Placental pericyte (primary cell): Measurements from ENCODE around the gene EXD3. TPM values are rescaled to one million over a fixed set of nuclear protein-coding genes. Genes with fewer than 3 reads are reported as not detected.

Experiments used
- total RNA-seq: library from RNA; depleted of rRNA; stranded (reverse); fragments of >200 nt; gene quantifications from 2 replicates; pipeline ENCODE4 v1.2.3, GENCODE V29; 2012

The EXD3 gene, protein sequence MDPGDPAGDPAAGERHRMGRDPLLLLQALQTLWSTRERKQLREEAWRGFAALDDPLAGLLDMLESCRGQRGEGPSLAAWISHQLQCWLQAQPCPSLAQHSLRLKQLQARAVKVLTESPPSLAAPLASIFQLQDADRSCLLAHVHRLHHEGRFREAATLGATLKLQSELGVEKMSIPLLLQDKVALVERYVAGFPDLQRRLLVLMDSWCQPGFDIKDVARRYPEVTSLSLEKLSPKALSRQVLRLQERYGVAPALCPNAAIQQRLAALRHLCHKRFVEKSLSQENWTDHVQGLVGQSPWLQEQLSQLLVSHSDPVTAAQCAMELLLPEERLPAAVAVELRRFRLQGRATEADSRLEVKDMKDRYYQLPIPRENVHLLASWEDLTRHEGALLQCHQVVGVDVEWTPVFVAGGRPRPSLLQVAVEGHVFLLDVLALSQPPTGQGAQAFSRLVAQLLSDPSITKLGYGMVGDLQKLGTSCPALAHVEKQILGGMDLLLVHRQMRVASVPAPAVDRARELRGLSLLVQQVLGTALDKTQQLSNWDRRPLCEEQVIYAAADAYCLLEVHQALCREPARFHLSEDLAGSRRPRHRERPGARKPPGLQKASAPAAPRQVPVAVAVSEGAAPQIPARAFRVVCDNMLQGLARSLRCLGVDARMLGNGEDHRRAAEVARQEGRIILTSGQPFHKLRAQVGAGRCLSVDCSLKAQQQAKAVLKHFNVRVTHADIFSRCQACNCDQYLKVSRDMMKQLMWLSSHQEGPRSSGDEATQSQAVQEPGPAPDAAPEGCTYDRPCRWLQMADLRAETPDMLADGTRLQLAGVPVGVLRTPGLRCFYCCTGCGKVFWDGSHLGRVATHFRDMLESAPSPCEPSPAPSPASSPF
- 5.4 and 8.3 TPM in 2 replicates for total RNA-seq

DNA sequence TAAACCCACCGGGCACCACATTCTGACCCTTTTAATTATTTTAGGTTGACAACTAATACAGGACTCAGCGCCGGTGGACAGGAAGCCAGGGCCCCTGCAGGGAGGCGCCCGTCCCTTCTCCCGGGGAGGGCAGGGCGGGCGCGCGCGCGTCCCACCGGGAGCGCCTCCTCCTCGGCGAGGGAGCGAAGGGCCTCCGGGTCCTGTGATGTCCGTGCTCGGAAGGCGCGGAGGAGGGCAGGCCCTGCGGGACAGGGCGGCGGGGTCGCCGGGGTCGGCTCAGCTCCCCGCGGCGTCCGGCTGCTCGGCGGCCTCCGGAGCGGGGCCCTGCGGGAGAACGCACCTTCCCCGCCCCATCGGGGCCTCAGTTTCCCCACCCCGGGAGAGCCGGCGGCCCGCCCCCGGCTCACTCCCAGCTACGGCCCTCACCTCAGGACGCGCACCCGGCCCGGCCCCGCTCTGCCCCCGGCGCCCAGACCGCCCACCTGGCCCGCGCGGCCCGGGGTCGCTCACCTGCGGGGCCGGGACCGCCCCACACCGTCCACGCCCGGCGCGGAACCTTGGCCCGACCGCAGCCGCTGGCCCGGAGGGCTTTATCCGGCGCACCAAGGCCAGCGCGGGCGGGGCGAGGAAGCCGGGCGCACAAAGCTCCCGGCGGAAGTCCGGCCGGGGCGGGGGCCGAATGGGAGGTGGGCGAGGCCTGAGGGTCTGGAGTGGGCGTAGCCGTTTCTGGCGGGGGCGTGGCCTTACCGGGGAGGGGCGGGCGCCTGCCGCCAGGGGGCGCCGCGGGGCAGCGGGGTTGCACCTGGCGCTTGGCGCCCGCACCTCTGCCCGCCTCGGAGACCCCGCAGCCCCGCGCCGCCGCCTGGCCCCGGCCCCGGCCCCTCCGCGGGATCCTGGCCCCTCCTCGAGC is at the start of gene EXD3, which contains the start of gene NOXA1:
Gene EXD3, minus strand, starts transcription at position 559 of the 910 bp plus-strand sequence. CDS start 27,805 bp downstream, outside the sequence.
Gene NOXA1, plus strand, starts transcription at position 790 of the 910 bp plus-strand sequence. CDS start 137 bp downstream, outside the sequence.

DNA sequence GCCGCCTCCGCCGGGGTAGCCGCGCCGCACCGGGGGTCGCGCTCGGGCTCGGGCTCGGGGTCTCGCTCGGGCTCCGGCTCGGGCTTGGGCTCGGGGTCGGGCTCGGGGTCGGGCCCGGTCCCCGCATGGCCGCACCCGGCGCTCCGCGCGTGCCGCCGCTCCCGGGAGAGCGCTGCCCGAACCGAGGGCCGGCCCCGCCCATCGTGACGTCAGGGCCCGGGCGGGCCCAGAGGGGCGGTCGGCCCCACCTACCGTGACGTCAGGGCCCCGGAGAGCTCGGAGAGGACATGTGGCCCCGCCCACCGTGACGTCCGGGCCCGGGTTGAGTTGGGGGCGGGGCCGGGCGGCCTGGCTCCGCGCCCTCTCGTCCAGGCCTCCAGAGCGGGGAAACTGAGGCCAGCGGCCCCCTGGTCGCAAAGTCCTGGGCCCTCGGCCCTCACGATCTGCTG is 36.2 kb upstream of the EXD3 start, which contains the start of gene NSMF:
Gene NSMF, minus strand, starts transcription at position 183 of the 449 bp plus-strand sequence. CDS start 232 bp downstream, outside the sequence.

DNA sequence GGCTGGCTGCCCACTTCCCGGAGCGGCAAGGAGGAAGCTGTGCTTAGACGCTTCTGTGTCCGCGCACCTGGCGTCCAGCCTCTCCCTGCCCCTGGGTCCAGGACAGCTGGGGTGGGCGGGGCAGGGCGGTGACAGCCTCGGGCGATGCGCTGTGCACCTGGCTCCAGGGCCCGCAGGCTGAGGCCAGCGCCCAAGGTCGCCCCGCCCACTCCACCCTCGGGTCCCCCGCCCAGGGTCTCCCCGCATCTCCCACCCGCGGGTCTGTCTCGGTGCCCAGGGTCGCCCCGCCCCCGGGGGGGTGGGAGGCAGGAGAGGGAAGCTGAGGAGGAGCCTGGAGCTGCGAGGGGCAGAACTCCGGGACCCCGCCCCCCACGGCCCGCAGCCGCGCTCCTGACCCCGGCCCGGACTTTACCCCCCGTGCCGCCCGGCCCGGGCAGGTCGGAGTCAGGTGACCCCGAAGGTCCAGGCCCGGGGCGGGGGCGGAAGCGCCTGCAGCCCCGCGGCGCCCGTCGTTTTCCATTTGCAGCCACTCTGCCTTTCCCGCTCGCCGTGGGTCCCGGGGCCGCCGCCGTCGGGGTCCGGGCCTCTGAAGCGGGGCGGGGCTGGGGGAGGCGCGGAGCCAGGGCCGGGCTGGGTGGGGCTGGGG is 18.4 kb upstream of the EXD3 start, which contains the start of gene ENTPD8:
Gene ENTPD8, minus strand, starts transcription at position 69 of the 646 bp plus-strand sequence. CDS start 3,072 bp downstream, outside the sequence.

DNA sequence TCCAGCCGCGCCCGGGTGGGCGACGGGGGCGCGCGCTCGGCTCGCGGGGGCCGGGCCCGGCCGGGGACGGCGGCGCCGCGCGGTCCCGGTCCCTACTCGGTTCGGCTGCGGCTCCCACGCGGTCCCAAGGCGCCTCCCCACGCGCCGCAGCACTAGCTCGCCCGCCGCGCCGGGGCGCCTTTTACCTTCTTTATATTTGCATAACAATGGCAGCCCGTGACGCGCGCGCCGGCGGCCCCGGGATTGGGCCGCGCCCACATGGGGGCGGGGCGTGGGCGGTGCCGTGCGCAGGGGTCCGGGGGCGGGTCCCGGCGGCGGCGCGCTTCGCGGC is 120.9 kb downstream of the EXD3 start, which contains the start of gene NRARP:
Gene NRARP, minus strand, starts transcription at position 154 of the 331 bp plus-strand sequence. CDS start 343 bp downstream, outside the sequence.

DNA sequence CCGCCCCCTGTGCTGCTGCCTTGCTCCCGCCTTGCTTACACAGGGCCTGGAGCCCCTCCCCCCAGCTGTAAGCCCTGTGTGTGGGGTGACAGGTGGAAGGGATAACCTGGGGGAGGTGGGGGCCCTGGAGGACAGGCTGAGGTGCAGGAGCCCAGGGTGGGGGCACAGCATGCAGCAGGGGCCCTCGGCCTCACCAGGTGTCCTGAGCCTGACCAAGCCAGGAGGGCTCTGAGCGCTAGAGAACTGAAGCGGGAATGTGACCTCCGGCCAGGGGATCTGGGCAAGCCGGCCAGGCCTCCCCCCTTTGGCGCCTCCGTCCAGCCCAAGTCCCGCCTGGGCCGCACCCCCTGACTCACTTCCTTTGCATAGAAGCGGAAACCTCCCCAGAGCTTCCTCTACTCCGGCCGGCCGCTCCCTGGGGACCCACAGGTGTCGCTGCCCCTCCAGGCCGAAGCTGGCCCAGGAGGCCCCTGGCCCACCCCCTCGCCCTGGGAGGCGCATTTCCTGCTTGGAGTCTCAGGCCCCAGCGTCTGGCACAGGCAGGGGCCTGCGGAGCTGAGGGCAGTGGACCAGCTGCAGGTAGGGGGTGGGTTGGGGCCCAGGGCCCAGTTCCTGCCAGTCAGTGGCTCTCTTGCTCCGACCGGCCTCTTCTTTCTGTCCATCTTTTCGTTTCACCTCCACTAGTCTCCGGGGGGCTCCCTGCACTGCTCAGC is 145.5 kb downstream of the EXD3 start, which contains the start of gene TOR4A:
Gene TOR4A, plus strand, starts transcription at position 398 of the 713 bp plus-strand sequence. CDS start 964 bp downstream, outside the sequence.

Other genes with a start within 250 kb of the EXD3 start
- gene ANAPC2, start 234.6 kb downstream of the EXD3 start, total RNA-seq: 30.4 and 32.4 TPM in 2 replicates
- 75.5 and 82.3 TPM in 2 replicates for gene SSNA1, start 234.5 kb downstream of the EXD3 start, total RNA-seq
- 9.9 and 14.9 TPM in 2 replicates for gene TPRN, start 222.4 kb downstream of the EXD3 start, total RNA-seq
- 28.9 and 41.4 TPM in 2 replicates for gene TMEM203, start 217.5 kb downstream of the EXD3 start, total RNA-seq
- gene NDOR1, start 217.5 kb downstream of the EXD3 start, total RNA-seq: 10.1 and 15.3 TPM in 2 replicates
- gene RNF208, start 200.9 kb downstream of the EXD3 start, total RNA-seq: 0.22 and 0.43 TPM in 2 replicates
- gene CYSRT1, start 198.0 kb downstream of the EXD3 start, total RNA-seq: 0.14 and 0.66 TPM in 2 replicates
- gene RNF224, start 195.7 kb downstream of the EXD3 start, total RNA-seq: not detected in 2 replicates
- gene SLC34A3, start 192.3 kb downstream of the EXD3 start, total RNA-seq: not detected in 2 replicates
- gene TUBB4B, start 181.9 kb downstream of the EXD3 start, total RNA-seq: 93.4 and 509 TPM in 2 replicates
- not detected in 2 replicates for gene STPG3, start 171.9 kb downstream of the EXD3 start, total RNA-seq
- 44.2 and 74.0 TPM in 2 replicates for gene NELFB, start 167.8 kb downstream of the EXD3 start, total RNA-seq
- gene TOR4A, start 145.4 kb downstream of the EXD3 start, total RNA-seq: 48.1 and 108 TPM in 2 replicates
- 0.43 TPM in 1 of 2 replicates, not detected in the other for gene NRARP, start 120.9 kb downstream of the EXD3 start, total RNA-seq
- gene NOXA1, start 231 bp upstream of the EXD3 start, total RNA-seq: 0.14 and 0.66 TPM in 2 replicates
- not detected in 2 replicates for gene ENTPD8, start 18.2 kb upstream of the EXD3 start, total RNA-seq
- gene NSMF, start 36.2 kb upstream of the EXD3 start, total RNA-seq: 27.1 and 38.3 TPM in 2 replicates
- 0.86 and 1.1 TPM in 2 replicates for gene PNPLA7, start 127.2 kb upstream of the EXD3 start, total RNA-seq
- 28.2 and 36.4 TPM in 2 replicates for gene MRPL41, start 128.7 kb upstream of the EXD3 start, total RNA-seq
- 26.7 and 29.5 TPM in 2 replicates for gene DPH7, start 155.8 kb upstream of the EXD3 start, total RNA-seq
- gene ZMYND19, start 167.3 kb upstream of the EXD3 start, total RNA-seq: 15.5 and 30.6 TPM in 2 replicates
- gene ARRDC1, start 182.5 kb upstream of the EXD3 start, total RNA-seq: 24.1 and 28.5 TPM in 2 replicates
- gene EHMT1, start 195.8 kb upstream of the EXD3 start, total RNA-seq: 42.2 and 66.9 TPM in 2 replicates